UCSD-AML1 (cell line): ENCODE results near the gene GPAT3.
A peak's percentile ranks its signal among the peaks of the same experiment; 100 is the strongest.
"Not testable (repeated sequence)": the region's sequence is repeated elsewhere in the genome, so short reads cannot be mapped to it uniquely, and the experiment has no call there.

ENCODE experiments used
- DNase-seq: peaks from one replicate; lab custom pipeline; 2025; ENCODE audit not compliant: unreplicated experiment; lab: John Stamatoyannopoulos, UW

Gene GPAT3

GRCh38 chr4:83591730-83592129 is 55.8 kb downstream of the GPAT3 start:
- DNase-seq = no peak

GRCh38 chr4:83599183-83599582 is 63.3 kb downstream of the GPAT3 start:
- no peak for DNase-seq

GRCh38 chr4:83603129-83603528 is 67.2 kb downstream of the GPAT3 start:
- no peak for DNase-seq

GRCh38 chr4:83604321-83604720 is 68.4 kb downstream of the GPAT3 start:
- DNase-seq = no peak

- no peak for DNase-seq
Measured at GRCh38 chr4:83605210-83605609, 69.3 kb downstream of the GPAT3 start.

GRCh38 chr4:83605744-83606172 is 69.8 kb downstream of the GPAT3 start:
- DNase-seq = no peak

GRCh38 chr4:83606460-83606859 is 70.6 kb downstream of the GPAT3 start:
- DNase-seq = no peak

GRCh38 chr4:83606898-83607297 is 71.0 kb downstream of the GPAT3 start:
- no peak for DNase-seq

- no peak for DNase-seq
Measured at GRCh38 chr4:83609365-83609764, 73.5 kb downstream of the GPAT3 start.

GRCh38 chr4:83610729-83611128 is 74.8 kb downstream of the GPAT3 start:
- DNase-seq = no peak

GRCh38 chr4:83613023-83613422 is 77.1 kb downstream of the GPAT3 start:
- no peak for DNase-seq

GRCh38 chr4:83613994-83614393 is 78.1 kb downstream of the GPAT3 start:
- no peak for DNase-seq

- no peak for DNase-seq
Measured at GRCh38 chr4:83616252-83616651, 80.3 kb downstream of the GPAT3 start.

- DNase-seq = no peak
Measured at GRCh38 chr4:83617371-83618035, 81.6 kb downstream of the GPAT3 start.

- peak; percentile 17 for DNase-seq
Measured at GRCh38 chr4:83618431-83618830, 82.5 kb downstream of the GPAT3 start.

- peak; percentile 79 for DNase-seq
Measured at GRCh38 chr4:83618991-83619645, 83.2 kb downstream of the GPAT3 start.

- DNase-seq = not testable (repeated sequence)
Measured at GRCh38 chr4:83622127-83622526, 86.2 kb downstream of the GPAT3 start.

GRCh38 chr4:83625821-83626220 is 89.9 kb downstream of the GPAT3 start:
- no peak for DNase-seq

- DNase-seq = no peak
Measured at GRCh38 chr4:83626245-83626836, 90.4 kb downstream of the GPAT3 start.

- peak; percentile 75 for DNase-seq
Measured at GRCh38 chr4:83629945-83630721, 94.2 kb downstream of the GPAT3 start.

GRCh38 chr4:83631066-83631465 is 95.2 kb downstream of the GPAT3 start:
- DNase-seq = no peak

- DNase-seq = no peak
Measured at GRCh38 chr4:83636930-83637329, 101.0 kb downstream of the GPAT3 start.
